Sigmoid colon (tissue), 4 donors: ENCODE results near the gene FBXL5.

ENCODE experiments used
- CTCF ChIP-seq, 4 experiments: fragments of 450-650 bp in 3 of 4; fragments of 200-600 bp in 1 of 4; IDR thresholded peaks; one replicate each; pipeline ENCODE4 v1.5.1; 2016 to 2019; ENCODE audit warnings: antibody characterized with exemption in 4 of 4, mild to moderate bottlenecking in 3 of 4, moderate library complexity in 2 of 4
- EP300 ChIP-seq, 4 donors: sonication (generic); formaldehyde crosslinking; IDR thresholded peaks; one replicate each; pipeline ENCODE4 v1.6.1; 2017; ENCODE audit warnings: antibody characterized with exemption in 4 of 4
- POLR2A ChIP-seq, 2 donors: fragments of 450-650 bp; IDR thresholded peaks; one replicate each; pipeline ENCODE4 v1.6.1; 2016; ENCODE audit warnings: antibody characterized with exemption in 2 of 2, mild to moderate bottlenecking in 2 of 2, moderate library complexity in 2 of 2
- POLR2AphosphoS5 ChIP-seq, 4 donors: sonication (generic); formaldehyde crosslinking; IDR thresholded peaks; one replicate each; pipeline ENCODE4 v1.6.1; 2017; ENCODE audit warnings: antibody characterized with exemption in 4 of 4

DNA sequence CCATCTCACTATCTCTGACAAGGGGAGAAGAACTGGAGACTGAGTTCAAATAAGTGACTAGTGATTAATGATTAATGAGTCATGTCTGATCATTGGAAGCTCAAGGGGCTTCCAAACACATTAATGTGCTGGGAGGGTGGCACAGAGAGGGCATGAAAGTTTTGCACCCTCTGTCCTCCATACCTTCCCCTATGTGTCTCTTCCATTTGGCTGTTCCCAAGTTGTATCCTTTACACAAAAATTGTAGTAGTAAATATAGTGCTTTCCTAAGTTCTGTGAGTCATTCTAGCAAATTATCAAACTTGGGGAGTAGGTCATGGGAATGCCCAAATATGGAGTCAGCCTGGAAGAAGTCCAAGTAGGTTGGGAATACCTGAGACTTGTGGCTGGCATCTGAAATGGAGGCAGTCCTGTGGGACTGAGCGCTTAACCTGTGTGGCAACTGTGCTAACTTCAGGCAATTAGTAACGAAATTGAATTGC lies 22.4 kb upstream of the FBXL5 start:
- no peak for TF ChIP-seq CTCF (IDR thresholded peaks at IDR 0.05)
- no peak for TF ChIP-seq POLR2A (IDR thresholded peaks at IDR 0.05)
- TF ChIP-seq POLR2AphosphoS5 (IDR thresholded peaks at IDR 0.05): no peak
- no peak for TF ChIP-seq EP300 (IDR thresholded peaks at IDR 0.05)
